Hematopoietic multipotent progenitor cell treated with erythropoietin and hydrocortisone succinate and interleukin-3 and kit ligand, for 8 days (in vitro differentiated cells): ENCODE measurements around the gene BMAL2.

Experiments used
- DNase-seq: peaks from one replicate; pipeline ENCODE4 v3.0.0-alpha.2; 2015

BMAL2 gene

GRCh38 chr12:27359578-27360340 lies 27.1 kb downstream of the BMAL2 start:
- no peak for DNase-seq

GRCh38 chr12:27361372-27361771 lies 28.7 kb downstream of the BMAL2 start:
- no peak for DNase-seq

GRCh38 chr12:27366621-27367020 lies 34.0 kb downstream of the BMAL2 start:
- no peak for DNase-seq

GRCh38 chr12:27367078-27367477 lies 34.4 kb downstream of the BMAL2 start:
- peak; percentile 13 for DNase-seq

- DNase-seq, result no peak
These were observed 49.6 kb downstream of the BMAL2 start for GRCh38 chr12:27382171-27382795.
